Measurements from ENCODE around the gene OTUB2.
A peak's percentile ranks its signal among the peaks of the same experiment; 100 is the strongest.

OTUB2 gene

GRCh38 chr14:94044476-94045091 is 18.4 kb downstream of the OTUB2 start:
- no peaks in the 10 kb centered on the region for H3K9me3 Mint-ChIP-seq
- TF ChIP-seq, protein P1, sequence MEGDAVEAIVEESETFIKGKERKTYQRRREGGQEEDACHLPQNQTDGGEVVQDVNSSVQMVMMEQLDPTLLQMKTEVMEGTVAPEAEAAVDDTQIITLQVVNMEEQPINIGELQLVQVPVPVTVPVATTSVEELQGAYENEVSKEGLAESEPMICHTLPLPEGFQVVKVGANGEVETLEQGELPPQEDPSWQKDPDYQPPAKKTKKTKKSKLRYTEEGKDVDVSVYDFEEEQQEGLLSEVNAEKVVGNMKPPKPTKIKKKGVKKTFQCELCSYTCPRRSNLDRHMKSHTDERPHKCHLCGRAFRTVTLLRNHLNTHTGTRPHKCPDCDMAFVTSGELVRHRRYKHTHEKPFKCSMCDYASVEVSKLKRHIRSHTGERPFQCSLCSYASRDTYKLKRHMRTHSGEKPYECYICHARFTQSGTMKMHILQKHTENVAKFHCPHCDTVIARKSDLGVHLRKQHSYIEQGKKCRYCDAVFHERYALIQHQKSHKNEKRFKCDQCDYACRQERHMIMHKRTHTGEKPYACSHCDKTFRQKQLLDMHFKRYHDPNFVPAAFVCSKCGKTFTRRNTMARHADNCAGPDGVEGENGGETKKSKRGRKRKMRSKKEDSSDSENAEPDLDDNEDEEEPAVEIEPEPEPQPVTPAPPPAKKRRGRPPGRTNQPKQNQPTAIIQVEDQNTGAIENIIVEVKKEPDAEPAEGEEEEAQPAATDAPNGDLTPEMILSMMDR (IDR thresholded peaks at IDR 0.05): no peak
- H3K4me3 Mint-ChIP-seq: no peak overlapping the region

DNA sequence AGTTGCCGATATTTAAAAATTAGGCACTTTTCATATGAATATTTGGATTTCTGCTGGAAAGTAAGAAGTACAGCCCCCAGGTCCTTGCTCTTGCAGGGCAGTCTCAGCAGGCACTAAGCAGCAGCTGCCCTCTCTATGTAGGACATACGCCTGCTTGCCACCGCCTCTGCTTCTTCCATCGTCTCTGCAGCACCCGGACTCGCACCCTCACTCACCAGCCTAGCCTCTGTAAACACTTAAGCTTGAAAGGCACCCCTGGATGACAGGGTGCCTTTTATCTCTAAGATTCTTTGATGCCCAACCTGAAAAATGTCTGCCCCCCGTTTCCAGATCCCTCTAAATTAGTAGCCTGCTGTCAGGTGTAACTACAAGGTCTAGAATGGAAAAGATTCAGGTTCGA is 19.0 kb downstream of the OTUB2 start:
- peaks cover 3% of the 10 kb centered on the region for H3K27me3 Mint-ChIP-seq (ENCODE audit: low read depth, poor library complexity)
- peak overlapping the region; percentile 73 for H3K27ac Mint-ChIP-seq
- no peak for DNase-seq
- H3K36me3 Mint-ChIP-seq (ENCODE audit: low read depth): peaks cover 25% of the 10 kb centered on the region
- H3K4me1 Mint-ChIP-seq: no peaks in the 10 kb centered on the region
- H3K9me3 Mint-ChIP-seq: no peaks in the 10 kb centered on the region
- no peak overlapping the region for H3K4me3 Mint-ChIP-seq
- TF ChIP-seq, protein P1 (IDR thresholded peaks at IDR 0.05): no peak

More at GRCh38 chr14:94044476-94045091, 18.4 kb downstream of the OTUB2 start:
- Mint-ChIP-seq H3K27ac (no peak overlapping the region), H3K36me3 (ENCODE audit: low read depth) (peaks cover 20% of the 10 kb centered on the region), H3K4me1 (no peaks in the 10 kb centered on the region), H3K27me3 (ENCODE audit: low read depth, poor library complexity) (no peaks in the 10 kb centered on the region)
- DNase-seq: no peak

DNA sequence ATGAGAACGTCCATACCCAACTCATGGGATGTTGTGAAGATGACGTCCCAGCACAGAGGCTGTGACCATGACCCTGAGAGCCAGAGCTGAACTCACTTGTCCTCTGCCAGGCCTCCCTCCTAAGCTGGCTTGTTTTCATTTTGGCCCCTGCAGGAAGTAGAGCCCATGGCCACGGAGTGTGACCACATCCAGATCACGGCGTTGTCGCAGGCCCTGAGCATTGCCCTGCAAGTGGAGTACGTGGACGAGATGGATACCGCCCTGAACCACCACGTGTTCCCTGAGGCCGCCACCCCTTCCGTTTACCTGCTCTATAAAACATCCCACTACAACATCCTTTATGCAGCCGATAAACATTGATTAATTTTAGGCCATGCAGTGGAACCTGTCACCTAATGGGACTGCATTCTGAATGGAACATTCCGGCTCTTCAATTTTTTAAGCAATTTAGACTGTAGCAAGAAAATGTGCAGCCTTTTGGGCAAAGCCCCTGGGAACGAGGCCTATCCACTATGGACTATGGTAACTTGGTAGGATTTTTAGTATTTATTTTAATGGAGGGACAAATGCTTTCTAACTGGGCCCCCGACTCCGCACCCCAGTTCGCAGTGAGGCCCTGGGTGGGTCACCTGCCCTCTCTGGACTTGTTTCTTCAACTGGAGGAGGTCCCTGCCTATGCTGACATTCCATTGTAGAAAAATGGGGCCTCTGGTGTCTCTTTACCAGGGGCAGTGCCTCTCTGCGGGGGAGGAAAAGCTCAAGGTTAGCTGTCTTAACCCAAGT is 19.6 kb downstream of the OTUB2 start:
- Mint-ChIP-seq H3K27me3 (ENCODE audit: low read depth, poor library complexity) (peaks cover 3% of the 10 kb centered on the region), H3K4me1 (no peaks in the 10 kb centered on the region), H3K27ac (peak overlapping the region; percentile 75), H3K9me3 (no peaks in the 10 kb centered on the region), H3K4me3 (no peak overlapping the region), H3K36me3 (ENCODE audit: low read depth) (peaks cover 31% of the 10 kb centered on the region)
- no peak for DNase-seq
- TF ChIP-seq, protein P1 (IDR thresholded peaks at IDR 0.05): no peak

DNA sequence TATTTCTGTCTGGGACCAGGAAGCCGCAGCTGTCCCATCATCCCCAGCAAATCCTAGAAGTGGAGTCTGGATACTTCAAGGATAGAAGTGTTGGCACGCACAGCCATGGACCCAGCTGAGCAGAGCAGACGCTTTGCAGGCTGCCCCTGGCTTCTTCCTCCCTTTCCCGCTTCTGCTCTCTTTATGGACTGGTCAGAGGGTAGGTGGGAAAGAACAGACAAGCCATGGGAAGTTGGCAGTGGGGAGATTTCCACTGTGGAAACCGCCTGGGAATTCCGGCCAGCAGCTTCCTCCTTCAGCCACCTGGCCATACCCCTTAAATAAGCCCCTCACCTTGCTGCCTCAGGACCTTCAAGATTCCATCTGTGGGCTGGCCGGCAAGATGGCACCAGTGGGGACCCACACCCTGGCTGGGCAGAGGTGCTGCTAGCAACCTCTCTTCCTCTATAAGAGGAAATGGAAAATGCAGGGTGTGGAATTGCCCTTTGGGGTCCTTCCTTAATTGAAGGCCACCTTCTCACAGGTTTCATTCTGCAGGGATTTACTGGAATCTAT is 20.6 kb downstream of the OTUB2 start:
- no peak for DNase-seq
- H3K36me3 Mint-ChIP-seq (ENCODE audit: low read depth): peaks cover 38% of the 10 kb centered on the region
- TF ChIP-seq, protein P1 (IDR thresholded peaks at IDR 0.05): no peak
- H3K27ac Mint-ChIP-seq: peak overlapping the region; percentile 72
- H3K27me3 Mint-ChIP-seq (ENCODE audit: low read depth, poor library complexity): peaks cover 3% of the 10 kb centered on the region
- H3K4me3 Mint-ChIP-seq: no peak overlapping the region
- H3K9me3 Mint-ChIP-seq: no peaks in the 10 kb centered on the region
- no peaks in the 10 kb centered on the region for H3K4me1 Mint-ChIP-seq

DNA sequence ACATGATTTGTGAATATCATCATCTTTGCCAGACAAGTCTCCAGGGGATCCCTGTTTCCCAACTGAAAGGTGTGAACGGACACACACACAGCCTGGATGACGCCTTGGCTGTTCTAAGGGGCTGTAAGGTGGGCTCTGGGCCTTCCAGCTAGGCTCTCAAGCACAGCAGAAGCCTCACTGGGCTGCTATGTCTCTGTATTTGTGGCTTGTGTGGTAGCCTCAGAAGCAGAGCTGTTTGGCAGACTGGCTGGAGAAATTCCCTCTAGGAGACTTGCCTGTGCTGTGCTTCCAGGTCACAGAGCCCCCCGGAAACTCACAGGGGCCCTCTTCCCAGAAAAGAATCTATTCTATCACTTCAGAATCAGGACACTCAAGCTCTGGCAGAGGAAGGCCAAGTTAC is 21.4 kb downstream of the OTUB2 start:
- Mint-ChIP-seq H3K4me1 (no peaks in the 10 kb centered on the region), H3K9me3 (no peaks in the 10 kb centered on the region), H3K27ac (no peak overlapping the region), H3K4me3 (no peak overlapping the region), H3K36me3 (ENCODE audit: low read depth) (peaks cover 46% of the 10 kb centered on the region), H3K27me3 (ENCODE audit: low read depth, poor library complexity) (peaks cover 3% of the 10 kb centered on the region)
- no peak for DNase-seq
- TF ChIP-seq, protein P1 (IDR thresholded peaks at IDR 0.05): no peak
